ENCODE results near the gene TENM3. TPM values are rescaled to one million over a fixed set of nuclear protein-coding genes. Genes with fewer than 3 reads are reported as not detected.

Gene TENM3
- total and polyA plus RNA-seq, 2 of the 8 experiments (the other 6 are each of a cell fraction or from before 2014, with no cell fraction given) = 36.9 to 69.3 TPM

DNA sequence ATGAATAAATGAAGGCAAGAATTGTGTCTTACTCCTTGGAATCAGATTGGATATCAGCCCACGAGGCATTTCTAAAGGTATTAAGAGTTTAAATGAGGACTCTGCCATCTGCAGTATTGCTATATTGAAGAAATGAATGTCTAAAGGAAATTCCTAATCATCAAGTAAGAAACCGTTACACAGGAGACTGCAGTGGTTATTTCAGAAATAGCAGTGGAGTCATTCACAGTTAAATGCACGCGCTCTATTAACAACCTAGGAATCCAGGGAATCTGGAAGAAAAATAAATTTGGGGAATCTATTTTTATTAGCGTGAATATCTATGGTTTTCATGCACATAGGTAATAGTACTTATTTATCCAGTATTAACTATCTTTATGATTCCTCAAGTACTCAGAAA is 334.2 kb downstream of the TENM3 start:
- Histone ChIP-seq H3K36me3 (ENCODE audit: control insufficient read depth in 2 of 4, insufficient read depth in 4 of 4, low read length in 3 of 4) (no peaks in the 10 kb centered on the region), H3K9ac (replicated peaks in 1 of 4; ENCODE audit: extremely low read depth in 1 of 4, low read depth in 3 of 4, low read length in 3 of 4) (no peak overlapping the region), H3K23ac (ENCODE audit: insufficient read length) (no peak overlapping the region), H4K20me1 (replicated peaks in 1 of 2; ENCODE audit: control insufficient read depth in 1 of 2, insufficient read depth in 2 of 2, low read length in 2 of 2) (no peaks in the 10 kb centered on the region), H3K4me1 (replicated peaks in 1 of 4; ENCODE audit: control insufficient read depth in 3 of 4, insufficient read depth in 4 of 4, low read length in 3 of 4) (peaks cover 0 to 9% (median 6%) of the 10 kb centered on the region in 4 experiments; a peak in 3 of 7 replicates), H2BK5ac (ENCODE audit: low read depth, low read length) (no peak overlapping the region), H3K4me3 (ENCODE audit: extremely low read depth in 1 of 4, insufficient read depth in 2 of 4, low read depth in 3 of 4, low read length in 4 of 4) (no peak overlapping the region), H2BK12ac (ENCODE audit: low read depth, low read length) (no peak overlapping the region), H3K79me2 (ENCODE audit: control insufficient read depth in 1 of 2, insufficient read depth in 2 of 2, low read length in 2 of 2) (no peaks in the 10 kb centered on the region; a peak in 2 of 4 replicates), H3K27ac (ENCODE audit: low read depth, low read length) (no peak overlapping the region), H4K5ac (ENCODE audit: insufficient read length, low read depth, low read length) (no peak overlapping the region), H3K4me2 (ENCODE audit: insufficient read depth in 1 of 2, low read depth in 2 of 2, low read length in 2 of 2) (no peak overlapping the region), H3K9me3 (ENCODE audit: insufficient read depth in 2 of 2, low read depth in 1 of 2, low read length in 1 of 2) (no peaks in the 10 kb centered on the region), H3K79me1 (ENCODE audit: low read depth, low read length) (no peaks in the 10 kb centered on the region), H3K56ac (replicated peaks; ENCODE audit: insufficient read length, low read depth, low read length) (no peak overlapping the region), H3K4ac (replicated peaks; ENCODE audit: insufficient read length, low read depth, low read length) (no peak overlapping the region), H3K14ac (ENCODE audit: insufficient read length) (no peak overlapping the region), H3K27me3 (replicated peaks in 1 of 4; ENCODE audit: control insufficient read depth in 3 of 4, extremely low read depth in 1 of 4, insufficient read depth in 3 of 4, low read length in 3 of 4) (no peaks in the 10 kb centered on the region), H3K18ac (ENCODE audit: extremely low read depth, low read length) (no peak overlapping the region), H4K8ac (ENCODE audit: extremely low read depth, insufficient read depth, low read length) (no peak overlapping the region), H2AFZ (ENCODE audit: low read length) (no peak overlapping the region), H2BK120ac (replicated peaks; ENCODE audit: low read depth, low read length) (no peak overlapping the region), H2AK5ac (ENCODE audit: low read depth, low read length) (no peak overlapping the region), H2BK20ac (ENCODE audit: low read length) (no peak overlapping the region), H3K23me2 (ENCODE audit: low read depth, low read length) (no peaks in the 10 kb centered on the region), H4K91ac (replicated peaks; ENCODE audit: insufficient read length, low read length) (no peak overlapping the region), H2BK15ac (ENCODE audit: low read length) (no peak overlapping the region)
- TF ChIP-seq POU5F1 (IDR thresholded peaks at IDR 0.05; ENCODE audit: low read depth, low read length) = no peak
- no peak for DNase-seq (ENCODE audit: low read depth in 1 of 2, low spot score in 2 of 2)
- POLR2A ChIA-PET (ENCODE audit: partially characterized antibody) = no interaction called here
- no peak for FAIRE-seq
- CTCF ChIA-PET (ENCODE audit: partially characterized antibody) = no interaction called here
- WGBS, 2 experiments (ENCODE audit: extremely low coverage in 1 of 2, insufficient coverage in 1 of 2, insufficient read length in 1 of 2, insufficient replicate concordance in 2 of 2, low coverage in 1 of 2, low lambda C conversion rate in 2 of 2, missing lambda C conversion rate in 1 of 2) = 95% methylated on average over 5 of the region's 5 CpGs; no CpG with 5 or more reads in 1 of the 2 experiments
